ENCODE results near the gene VSIG2. TPM values are rescaled to one million over a fixed set of nuclear protein-coding genes. Genes with fewer than 3 reads are reported as not detected.

Gene VSIG2
- total RNA-seq (27.5 TPM), polyA plus RNA-seq (36.4 TPM)

DNA sequence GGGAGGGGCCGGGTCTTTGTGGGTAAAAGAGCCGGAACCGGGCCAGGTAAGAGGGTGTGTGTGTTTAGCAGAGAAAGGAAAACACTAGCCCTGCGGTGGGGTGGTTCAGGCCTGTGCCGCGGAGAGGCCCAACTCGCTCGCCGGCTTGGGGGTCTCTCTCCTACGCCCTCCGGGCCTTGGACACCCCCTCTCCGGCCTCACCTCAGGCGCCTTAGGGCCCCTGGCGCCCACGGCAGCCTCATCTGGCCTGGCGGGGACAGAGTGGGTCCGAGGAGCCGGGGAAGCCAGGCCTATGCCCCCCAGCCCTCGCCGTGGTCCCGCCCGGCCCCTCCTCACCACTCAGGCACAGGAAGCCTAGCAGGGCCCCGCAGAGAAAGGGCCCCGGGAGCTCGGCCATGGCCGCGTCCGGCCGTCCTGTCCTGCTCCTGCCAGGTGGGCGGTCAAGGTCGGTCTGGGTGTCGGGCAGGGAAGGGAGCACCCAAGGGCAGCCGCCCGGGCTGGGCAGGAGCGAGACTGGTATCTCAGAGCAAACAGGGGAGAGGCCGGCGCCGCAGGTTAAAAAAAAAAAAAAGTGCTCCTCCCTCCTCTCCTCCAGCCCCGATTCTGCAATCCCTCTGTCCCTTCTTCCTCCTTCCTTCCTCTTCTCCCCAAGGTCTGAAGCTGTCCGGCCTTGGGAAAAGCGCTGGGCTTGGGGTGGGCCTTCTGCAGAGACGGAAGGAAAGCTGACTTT is at the start of gene VSIG2:
Gene VSIG2 (minus strand): TSS at position 515 of the 730 bp plus-strand sequence. CDS start 118 bp downstream, at position 397.
- WGBS: 25% methylated on average over 42 of the region's 42 CpGs
- H3K27ac ChIP-seq (ENCODE audit: low read depth): peak within 1 kb of the TSS; percentile 89
- H3K4me3 ChIP-seq (ENCODE audit: low read depth, low read length): peak within 1 kb of the TSS; percentile 17
- H3K36me3 ChIP-seq (ENCODE audit: insufficient read depth): no peaks in the 10 kb centered on the region
- H3K4me1 ChIP-seq (ENCODE audit: insufficient read depth): no peaks in the 10 kb centered on the region
- no peak for DNase-seq (ENCODE audit: extremely low spot score)

DNA sequence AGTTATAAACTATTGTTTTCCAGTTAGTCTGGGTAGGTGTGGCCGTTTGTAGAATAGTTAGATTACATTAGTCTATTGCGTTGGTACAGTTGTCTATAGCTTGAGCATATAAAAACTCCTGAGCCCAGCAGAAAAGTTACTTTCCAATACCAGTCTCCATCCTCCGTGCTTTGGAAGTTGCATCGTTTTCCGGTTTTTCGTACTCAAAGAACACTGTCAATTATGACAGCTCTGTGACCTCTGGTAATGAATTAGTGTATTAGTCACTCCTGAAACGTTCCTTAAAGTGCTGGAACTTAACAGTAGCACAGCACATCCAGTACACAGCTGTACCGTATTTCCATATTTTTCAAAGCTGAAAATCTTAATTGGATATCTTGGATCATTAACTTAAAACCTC is 49.0 kb upstream of the VSIG2 start:
- H3K4me1 ChIP-seq (ENCODE audit: insufficient read depth): no peaks in the 10 kb centered on the region
- no peaks in the 10 kb centered on the region for H3K36me3 ChIP-seq (ENCODE audit: insufficient read depth)
- WGBS: 2% methylated on average over 8 of the region's 8 CpGs
- no peak for DNase-seq (ENCODE audit: extremely low spot score)
- H3K4me3 ChIP-seq (ENCODE audit: low read depth, low read length): peak overlapping the region; percentile 86
- H3K27ac ChIP-seq (ENCODE audit: low read depth): peak overlapping the region; percentile 98

DNA sequence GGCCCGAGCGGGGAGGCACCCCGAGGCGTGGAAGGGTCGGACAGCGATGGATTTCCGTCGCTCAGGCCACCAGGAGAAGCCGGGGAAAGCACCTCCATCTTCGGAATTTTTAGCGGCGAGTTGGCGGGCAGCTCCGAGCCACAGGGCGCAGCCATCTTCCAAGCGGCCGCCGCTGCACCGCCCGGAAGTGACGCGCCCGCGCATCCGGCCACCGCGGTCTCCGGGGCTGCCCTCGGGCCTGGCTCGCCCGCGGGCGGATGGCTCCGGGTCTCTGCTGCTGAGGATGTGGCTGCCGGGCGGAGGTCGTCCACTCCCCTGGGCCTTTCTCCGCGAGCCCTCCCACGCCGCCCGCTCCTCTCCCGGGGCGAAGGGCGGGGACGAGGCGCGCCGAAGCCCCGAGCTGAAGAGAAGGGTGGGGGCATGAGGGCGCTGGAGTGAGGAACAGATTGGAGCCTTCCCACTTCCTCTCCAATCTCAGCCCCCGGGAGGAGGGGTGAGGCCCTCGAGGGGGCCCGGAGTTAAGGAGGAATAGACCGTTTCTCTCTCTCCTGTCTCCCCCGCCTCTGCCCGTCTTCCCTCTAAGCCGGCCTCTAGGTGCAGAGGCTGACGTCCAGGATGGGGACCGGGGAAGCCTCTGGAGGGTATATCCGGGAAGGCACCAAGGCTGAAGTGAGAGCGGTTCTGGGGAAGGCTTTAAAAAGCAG is 48.3 kb upstream of the VSIG2 start, which contains the start of gene MSANTD2:
Gene MSANTD2 (minus strand): TSS at position 181 of the 704 bp plus-strand sequence. CDS start 26 bp downstream, at position 155.
- H3K4me1 ChIP-seq (ENCODE audit: insufficient read depth): no peaks in the 10 kb centered on the region
- no peaks in the 10 kb centered on the region for H3K36me3 ChIP-seq (ENCODE audit: insufficient read depth)
- H3K27ac ChIP-seq (ENCODE audit: low read depth): peak within 1 kb of the TSS; percentile 98
- peak within 1 kb of the TSS; percentile 86 for H3K4me3 ChIP-seq (ENCODE audit: low read depth, low read length)
- DNase-seq (ENCODE audit: extremely low spot score): peak; percentile 86
- WGBS: under 1% methylated on average over 62 of the region's 62 CpGs

- no peak for DNase-seq (ENCODE audit: extremely low spot score)
- under 1% methylated on average over 83 of the region's 83 CpGs for WGBS
Observed at GRCh38 chr11:124799348-124800225, 47.5 kb upstream of the VSIG2 start.

DNA sequence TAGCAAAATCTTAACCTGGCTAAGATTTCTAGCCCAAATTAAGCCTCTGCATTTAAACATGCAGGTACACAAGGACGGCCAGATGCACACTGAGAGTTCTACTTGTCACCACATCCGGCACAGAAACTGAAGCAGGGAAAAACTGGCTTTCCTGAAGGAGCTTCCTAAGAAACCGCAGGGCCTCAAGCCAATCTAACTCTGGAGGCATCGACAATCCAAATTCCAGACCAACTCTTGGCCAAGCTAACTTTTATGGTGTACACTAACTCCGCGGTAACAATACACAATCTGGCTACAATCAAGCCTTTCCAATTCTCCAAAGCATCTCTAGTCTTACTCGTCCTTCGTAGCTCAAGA is 46.9 kb upstream of the VSIG2 start:
- 2% methylated on average over 8 of the region's 8 CpGs for WGBS
- H3K4me1 ChIP-seq (ENCODE audit: insufficient read depth): no peaks in the 10 kb centered on the region
- no peak overlapping the region for H3K27ac ChIP-seq (ENCODE audit: low read depth)
- H3K36me3 ChIP-seq (ENCODE audit: insufficient read depth): peaks cover 1% of the 10 kb centered on the region
- DNase-seq (ENCODE audit: extremely low spot score): no peak
- peak overlapping the region; percentile 86 for H3K4me3 ChIP-seq (ENCODE audit: low read depth, low read length)

More at GRCh38 chr11:124799348-124800225, 47.5 kb upstream of the VSIG2 start:
- peak overlapping the region; percentile 98 for H3K27ac ChIP-seq (ENCODE audit: low read depth)
- peaks cover 1% of the 10 kb centered on the region for H3K36me3 ChIP-seq (ENCODE audit: insufficient read depth)
- H3K4me3 ChIP-seq (ENCODE audit: low read depth, low read length): peak overlapping the region; percentile 86
- no peaks in the 10 kb centered on the region for H3K4me1 ChIP-seq (ENCODE audit: insufficient read depth)

- WGBS: 88% methylated on average over 3 of the region's 3 CpGs
- Histone ChIP-seq H3K36me3 (ENCODE audit: insufficient read depth) (peaks cover 1% of the 10 kb centered on the region), H3K4me1 (ENCODE audit: insufficient read depth) (no peaks in the 10 kb centered on the region), H3K4me3 (ENCODE audit: low read depth, low read length) (no peak overlapping the region), H3K27ac (ENCODE audit: low read depth) (no peak overlapping the region)
- DNase-seq (ENCODE audit: extremely low spot score): no peak
Observed at GRCh38 chr11:124796312-124796711, 44.3 kb upstream of the VSIG2 start.

- Histone ChIP-seq H3K4me3 (ENCODE audit: low read depth, low read length) (no peak overlapping the region), H3K36me3 (ENCODE audit: insufficient read depth) (peaks cover 1% of the 10 kb centered on the region), H3K4me1 (ENCODE audit: insufficient read depth) (no peaks in the 10 kb centered on the region), H3K27ac (ENCODE audit: low read depth) (no peak overlapping the region)
- no peak for DNase-seq (ENCODE audit: extremely low spot score)
- 83% methylated on average over 2 of the region's 2 CpGs for WGBS
Observed at GRCh38 chr11:124793466-124794278, 41.6 kb upstream of the VSIG2 start.

DNA sequence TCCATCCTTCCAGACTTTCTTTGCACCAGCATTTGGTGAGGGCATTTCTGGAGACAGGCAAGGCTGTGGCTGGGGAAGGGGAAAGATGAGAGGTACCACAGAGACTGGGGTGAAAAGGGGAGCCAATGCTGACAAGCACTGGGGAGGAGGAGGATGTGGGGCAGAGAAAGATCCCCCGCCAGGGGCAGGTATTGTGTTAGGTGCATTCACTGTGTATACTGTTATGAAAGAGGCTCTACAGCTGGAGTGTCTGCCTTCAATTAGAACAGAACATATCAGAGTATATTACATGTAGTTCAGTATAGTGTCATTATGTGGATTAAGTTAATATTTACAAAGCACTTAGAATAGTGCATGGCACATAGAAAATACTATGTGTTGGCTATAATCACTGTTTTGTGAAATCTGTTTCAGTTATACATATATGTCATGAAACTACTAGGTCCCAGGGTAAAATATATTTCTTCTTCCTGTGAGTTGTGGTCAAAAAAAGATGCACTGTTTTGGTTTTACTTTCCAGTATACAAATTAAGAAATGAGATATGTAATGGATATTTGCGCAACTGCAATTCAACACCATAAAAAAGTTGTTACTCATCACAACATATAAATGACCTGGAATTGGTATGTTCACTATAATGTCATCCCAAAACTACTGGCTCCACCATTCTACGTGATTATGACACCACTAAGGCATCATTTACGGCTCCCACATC is 39.7 kb upstream of the VSIG2 start:
- no peaks in the 10 kb centered on the region for H3K4me1 ChIP-seq (ENCODE audit: insufficient read depth)
- no peak overlapping the region for H3K27ac ChIP-seq (ENCODE audit: low read depth)
- H3K36me3 ChIP-seq (ENCODE audit: insufficient read depth): peaks cover 1% of the 10 kb centered on the region
- no peak for DNase-seq (ENCODE audit: extremely low spot score)
- 82% methylated on average over 4 of the region's 4 CpGs for WGBS
- H3K4me3 ChIP-seq (ENCODE audit: low read depth, low read length): no peak overlapping the region

- Histone ChIP-seq H3K4me1 (ENCODE audit: insufficient read depth) (no peaks in the 10 kb centered on the region), H3K27ac (ENCODE audit: low read depth) (no peak overlapping the region)
Observed at GRCh38 chr11:124788521-124788920, 36.5 kb upstream of the VSIG2 start.

GRCh38 chr11:124784051-124784450 is 32.0 kb upstream of the VSIG2 start:
- no peak for DNase-seq (ENCODE audit: extremely low spot score)
- WGBS: 93% methylated on average over 2 of the region's 2 CpGs
- no peak overlapping the region for H3K27ac ChIP-seq (ENCODE audit: low read depth)
- no peaks in the 10 kb centered on the region for H3K36me3 ChIP-seq (ENCODE audit: insufficient read depth)
- no peaks in the 10 kb centered on the region for H3K4me1 ChIP-seq (ENCODE audit: insufficient read depth)
- no peak overlapping the region for H3K4me3 ChIP-seq (ENCODE audit: low read depth, low read length)

More at GRCh38 chr11:124788521-124788920, 36.5 kb upstream of the VSIG2 start:
- DNase-seq (ENCODE audit: extremely low spot score): no peak
- H3K4me3 ChIP-seq (ENCODE audit: low read depth, low read length): no peak overlapping the region
- H3K36me3 ChIP-seq (ENCODE audit: insufficient read depth): no peaks in the 10 kb centered on the region

- no peak overlapping the region for H3K27ac ChIP-seq (ENCODE audit: low read depth)
- no peaks in the 10 kb centered on the region for H3K36me3 ChIP-seq (ENCODE audit: insufficient read depth)
- DNase-seq (ENCODE audit: extremely low spot score): no peak
- no peak overlapping the region for H3K4me3 ChIP-seq (ENCODE audit: low read depth, low read length)
- WGBS: 95% methylated on average over 4 of the region's 4 CpGs
- no peaks in the 10 kb centered on the region for H3K4me1 ChIP-seq (ENCODE audit: insufficient read depth)
Observed at GRCh38 chr11:124783002-124783401, 30.9 kb upstream of the VSIG2 start.

GRCh38 chr11:124779568-124779967 is 27.5 kb upstream of the VSIG2 start:
- 50% methylated on average over 1 of the region's 1 CpG for WGBS
- no peak for DNase-seq (ENCODE audit: extremely low spot score)
- H3K36me3 ChIP-seq (ENCODE audit: insufficient read depth): no peaks in the 10 kb centered on the region
- H3K4me1 ChIP-seq (ENCODE audit: insufficient read depth): no peaks in the 10 kb centered on the region
- H3K4me3 ChIP-seq (ENCODE audit: low read depth, low read length): no peak overlapping the region
- no peak overlapping the region for H3K27ac ChIP-seq (ENCODE audit: low read depth)
